GM12801 (cell line): ENCODE measurements around the gene ECE2.

ENCODE experiments used
- TF ChIP-seq, protein P1 (sequence below): IDR thresholded peaks from one replicate; pipeline ENCODE4 v1.5.1; 2011; ENCODE audit warnings: control low read depth; ENCODE audit not compliant: insufficient read length; ENCODE audit errors: extremely low read depth

Gene ECE2

GRCh38 chr3:184311633-184312032 lies 35.8 kb downstream of the ECE2 start:
- TF ChIP-seq, protein P1, sequence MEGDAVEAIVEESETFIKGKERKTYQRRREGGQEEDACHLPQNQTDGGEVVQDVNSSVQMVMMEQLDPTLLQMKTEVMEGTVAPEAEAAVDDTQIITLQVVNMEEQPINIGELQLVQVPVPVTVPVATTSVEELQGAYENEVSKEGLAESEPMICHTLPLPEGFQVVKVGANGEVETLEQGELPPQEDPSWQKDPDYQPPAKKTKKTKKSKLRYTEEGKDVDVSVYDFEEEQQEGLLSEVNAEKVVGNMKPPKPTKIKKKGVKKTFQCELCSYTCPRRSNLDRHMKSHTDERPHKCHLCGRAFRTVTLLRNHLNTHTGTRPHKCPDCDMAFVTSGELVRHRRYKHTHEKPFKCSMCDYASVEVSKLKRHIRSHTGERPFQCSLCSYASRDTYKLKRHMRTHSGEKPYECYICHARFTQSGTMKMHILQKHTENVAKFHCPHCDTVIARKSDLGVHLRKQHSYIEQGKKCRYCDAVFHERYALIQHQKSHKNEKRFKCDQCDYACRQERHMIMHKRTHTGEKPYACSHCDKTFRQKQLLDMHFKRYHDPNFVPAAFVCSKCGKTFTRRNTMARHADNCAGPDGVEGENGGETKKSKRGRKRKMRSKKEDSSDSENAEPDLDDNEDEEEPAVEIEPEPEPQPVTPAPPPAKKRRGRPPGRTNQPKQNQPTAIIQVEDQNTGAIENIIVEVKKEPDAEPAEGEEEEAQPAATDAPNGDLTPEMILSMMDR, result no peak

DNA sequence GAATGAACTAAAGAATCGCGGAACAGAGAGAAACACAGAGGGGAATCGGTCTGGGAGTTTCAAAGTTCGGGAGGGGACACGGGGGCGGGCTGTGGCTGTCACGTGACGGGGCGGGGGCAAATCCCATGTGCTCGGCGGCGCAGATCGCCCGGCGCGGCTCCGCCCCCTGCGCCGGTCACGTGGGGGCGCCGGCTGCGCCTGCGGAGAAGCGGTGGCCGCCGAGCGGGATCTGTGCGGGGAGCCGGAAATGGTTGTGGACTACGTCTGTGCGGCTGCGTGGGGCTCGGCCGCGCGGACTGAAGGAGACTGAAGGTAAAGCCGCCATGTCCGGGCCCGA lies 38.5 kb downstream of the ECE2 start, which contains the start of gene EIF4G1:
TSS of gene EIF4G1 (plus strand) at position 244 of the 337 bp plus-strand sequence. CDS start 1,191 bp downstream, outside the sequence.
- TF ChIP-seq, protein P1, result no peak

DNA sequence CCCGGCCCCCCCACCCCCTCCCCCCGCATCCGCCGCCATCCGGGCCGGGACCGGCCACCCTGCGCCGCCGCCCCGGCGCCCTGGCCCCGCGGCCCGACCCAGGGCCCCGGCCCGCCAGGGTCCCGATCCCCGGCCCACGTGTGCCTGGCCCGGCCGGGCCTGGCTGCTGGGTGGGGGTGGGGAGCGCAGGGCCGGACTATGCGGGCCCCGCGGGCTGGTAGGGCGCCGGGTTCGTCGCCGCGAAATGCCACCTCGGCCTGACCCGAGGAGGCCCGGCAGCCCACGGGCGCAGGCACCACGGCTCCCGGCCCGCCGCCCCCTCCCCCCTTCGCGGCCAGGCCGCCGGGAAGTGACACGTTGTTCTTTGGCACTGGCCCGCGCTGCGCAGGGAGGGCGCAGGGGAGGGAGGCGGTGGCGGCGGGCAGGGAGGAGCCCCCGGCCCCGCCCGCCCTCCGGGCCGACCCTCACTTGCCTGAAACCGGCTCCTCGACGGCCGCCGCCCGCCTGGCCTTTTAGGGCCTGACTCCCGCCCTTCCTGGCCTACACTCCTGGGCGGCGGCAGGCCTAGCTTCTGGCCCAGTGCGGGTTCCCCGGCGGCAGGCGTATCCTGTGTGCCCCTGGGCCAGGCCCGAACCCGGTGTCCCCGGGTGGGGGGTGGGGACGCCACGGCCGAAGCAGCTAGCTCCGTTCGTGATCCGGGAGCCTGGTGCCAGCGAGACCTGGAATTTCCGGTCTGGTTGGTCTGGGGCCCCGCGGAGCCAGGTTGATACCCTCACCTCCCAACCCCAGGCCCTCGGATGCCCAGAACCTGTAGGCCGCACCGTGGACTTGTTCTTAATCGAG lies 39.1 kb downstream of the ECE2 start:
- TF ChIP-seq, protein P1, result no peak

DNA sequence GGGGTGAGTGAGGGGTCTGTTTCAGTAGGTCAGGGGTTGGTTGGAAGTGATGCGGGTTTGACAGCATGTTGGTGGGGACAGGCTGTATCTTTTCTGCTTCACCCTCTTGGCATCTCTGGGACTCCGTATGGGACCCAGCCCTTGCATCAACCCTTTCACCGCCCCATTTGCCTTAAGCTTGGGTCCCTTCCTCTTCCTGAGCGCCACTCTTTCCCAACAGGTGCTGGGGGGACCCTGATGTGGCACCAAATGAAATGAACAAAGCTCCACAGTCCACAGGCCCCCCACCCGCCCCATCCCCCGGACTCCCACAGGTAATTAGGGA lies 39.7 kb downstream of the ECE2 start:
- TF ChIP-seq, protein P1, result no peak

- TF ChIP-seq, protein P1, result no peak
Measured at GRCh38 chr3:184315871-184316661, 40.2 kb downstream of the ECE2 start.

GRCh38 chr3:184316792-184317191 lies 41.0 kb downstream of the ECE2 start:
- TF ChIP-seq, protein P1, result no peak

DNA sequence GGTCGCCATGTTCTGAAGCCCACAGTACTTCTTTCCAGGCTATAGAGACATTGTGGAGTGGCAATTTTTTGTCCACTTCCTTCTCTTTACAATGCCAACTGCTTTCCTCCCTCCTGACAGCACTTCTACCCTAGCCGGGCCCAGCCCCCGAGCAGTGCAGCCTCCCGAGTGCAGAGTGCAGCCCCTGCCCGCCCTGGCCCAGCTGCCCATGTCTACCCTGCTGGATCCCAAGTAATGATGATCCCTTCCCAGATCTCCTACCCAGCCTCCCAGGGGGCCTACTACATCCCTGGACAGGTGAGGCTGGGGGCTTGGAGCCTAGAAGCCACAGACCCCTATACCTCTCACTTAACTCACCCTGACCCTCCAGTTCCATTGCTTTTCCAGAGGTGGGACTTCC lies 41.4 kb downstream of the ECE2 start:
- TF ChIP-seq, protein P1, result no peak
